Naive thymus-derived CD4-positive, alpha-beta T cell (primary cell): ENCODE results near the gene HDAC5. TPM values are rescaled to one million over a fixed set of nuclear protein-coding genes. Genes with fewer than 3 reads are reported as not detected.

Experiments used
- ATAC-seq: fragments of 150-1000 bp; cut with Tn5 transposase; 2 replicates; pipeline ENCODE4 v1.10.0; 2021; ENCODE audit warnings: mild to moderate bottlenecking, moderate library complexity
- CTCF ChIA-PET: fragments of 350-600 bp; sonication (Branson Sonifier 250); formaldehyde crosslinking; loops from one replicate; lab custom pipeline; 2021; ENCODE audit warnings: antibody characterized with exemption; lab: Charles Lee
- POLR2A ChIA-PET: fragments of 350-600 bp; sonication (Branson Sonifier 250); formaldehyde crosslinking; loops from one replicate; lab custom pipeline; 2021; ENCODE audit warnings: antibody characterized with exemption, inconsistent platforms; lab: Charles Lee
- DNase-seq, 9 donors: peaks; one replicate each; pipeline versions ENCODE4 v3.0.0 to v3.0.0-alpha.2; 2020 to 2022; ENCODE audit warnings: mixed read lengths in 1 of 9
- H3K27ac ChIP-seq: one replicate; pipeline ENCODE4 v1.7.0; 2013; ENCODE audit warnings: mild to moderate bottlenecking, low read depth, low read length, moderate library complexity
- H3K27me3 ChIP-seq, 2 donors: one replicate each; pipeline ENCODE4 v1.7.0; 2013; ENCODE audit warnings: low read length in 2 of 2, mild to moderate bottlenecking in 2 of 2, moderate library complexity in 2 of 2; ENCODE audit not compliant: control insufficient read depth in 2 of 2, insufficient read depth in 2 of 2
- H3K36me3 ChIP-seq, 3 experiments: 1 replicate in 2 of 3; 2 replicates in 1 of 3; pipeline ENCODE4 v1.7.0; 2013; ENCODE audit warnings: low read length in 3 of 3, mild to moderate bottlenecking in 3 of 3, moderate library complexity in 1 of 3; ENCODE audit not compliant: insufficient read depth in 3 of 3, control insufficient read depth in 2 of 3
- H3K4me1 ChIP-seq, 2 donors: one replicate each; pipeline ENCODE4 v1.7.0; 2013; ENCODE audit warnings: low read length in 2 of 2, mild to moderate bottlenecking in 2 of 2, moderate library complexity in 1 of 2; ENCODE audit not compliant: control insufficient read depth in 2 of 2, insufficient read depth in 2 of 2
- H3K4me3 ChIP-seq: 2 replicates; pipeline ENCODE4 v1.7.0; 2013; ENCODE audit warnings: mild to moderate bottlenecking, low read length
- H3K9me3 ChIP-seq, 3 experiments: 1 replicate in 2 of 3; 2 replicates in 1 of 3; pipeline ENCODE4 v1.7.0; 2013; ENCODE audit warnings: low read length in 3 of 3; ENCODE audit not compliant: control insufficient read depth in 2 of 3
- H3K27ac Mint-ChIP-seq, 9 donors: one replicate each; pipeline ENCODE4 v1.8.0; 2020 to 2022; ENCODE audit warnings: mixed read lengths in 9 of 9, mild to moderate bottlenecking in 8 of 9, moderate library complexity in 5 of 9, inconsistent platforms in 2 of 9
- H3K27me3 Mint-ChIP-seq, 5 donors: one replicate each; pipeline ENCODE4 v1.8.0; 2021 to 2022; ENCODE audit warnings: mixed read lengths in 5 of 5, mild to moderate bottlenecking in 1 of 5
- H3K36me3 Mint-ChIP-seq, 5 donors: one replicate each; pipeline ENCODE4 v1.8.0; 2020 to 2022; ENCODE audit warnings: mixed read lengths in 5 of 5, mild to moderate bottlenecking in 3 of 5, inconsistent platforms in 1 of 5
- H3K4me1 Mint-ChIP-seq, 7 donors: one replicate each; pipeline ENCODE4 v1.8.0; 2020 to 2022; ENCODE audit warnings: mixed read lengths in 7 of 7, mild to moderate bottlenecking in 3 of 7, inconsistent platforms in 1 of 7
- H3K4me3 Mint-ChIP-seq, 10 donors: one replicate each; pipeline ENCODE4 v1.8.0; 2020 to 2022; ENCODE audit warnings: mild to moderate bottlenecking in 10 of 10, mixed read lengths in 10 of 10, moderate library complexity in 6 of 10, inconsistent platforms in 2 of 10
- H3K9me3 Mint-ChIP-seq, 11 donors: one replicate each; pipeline ENCODE4 v1.8.0; 2020 to 2022; ENCODE audit warnings: mixed read lengths in 11 of 11, mild to moderate bottlenecking in 4 of 11, inconsistent platforms in 1 of 11, moderate library complexity in 1 of 11
- intact Hi-C, 2 donors: fragments of 100-400 bp; cut with micrococcal nuclease; formaldehyde crosslinking; loops; one replicate each; pipeline ENCODE4 v1.15.1; 2023
- polyA plus RNA-seq, 2 donors: library from polyadenylated mRNA; unstranded; fragments of 300-500 nt; fragmentation: Illumina TruSeq; gene quantifications; one replicate each; pipeline ENCODE4 v1.2.3, GENCODE V29; 2021
- total RNA-seq, 6 experiments: library from RNA in 5 of 6; stranded (reverse) in 5 of 6; gene quantifications; 1 replicate in 5 of 6; 2 replicates in 1 of 6; pipeline ENCODE4 v1.2.3 and lab custom pipeline; 2021 to 2026

Gene HDAC5
- total and polyA plus RNA-seq, 7 experiments from 2014 or later, result 15.2 to 106 (median 67.1) TPM

DNA sequence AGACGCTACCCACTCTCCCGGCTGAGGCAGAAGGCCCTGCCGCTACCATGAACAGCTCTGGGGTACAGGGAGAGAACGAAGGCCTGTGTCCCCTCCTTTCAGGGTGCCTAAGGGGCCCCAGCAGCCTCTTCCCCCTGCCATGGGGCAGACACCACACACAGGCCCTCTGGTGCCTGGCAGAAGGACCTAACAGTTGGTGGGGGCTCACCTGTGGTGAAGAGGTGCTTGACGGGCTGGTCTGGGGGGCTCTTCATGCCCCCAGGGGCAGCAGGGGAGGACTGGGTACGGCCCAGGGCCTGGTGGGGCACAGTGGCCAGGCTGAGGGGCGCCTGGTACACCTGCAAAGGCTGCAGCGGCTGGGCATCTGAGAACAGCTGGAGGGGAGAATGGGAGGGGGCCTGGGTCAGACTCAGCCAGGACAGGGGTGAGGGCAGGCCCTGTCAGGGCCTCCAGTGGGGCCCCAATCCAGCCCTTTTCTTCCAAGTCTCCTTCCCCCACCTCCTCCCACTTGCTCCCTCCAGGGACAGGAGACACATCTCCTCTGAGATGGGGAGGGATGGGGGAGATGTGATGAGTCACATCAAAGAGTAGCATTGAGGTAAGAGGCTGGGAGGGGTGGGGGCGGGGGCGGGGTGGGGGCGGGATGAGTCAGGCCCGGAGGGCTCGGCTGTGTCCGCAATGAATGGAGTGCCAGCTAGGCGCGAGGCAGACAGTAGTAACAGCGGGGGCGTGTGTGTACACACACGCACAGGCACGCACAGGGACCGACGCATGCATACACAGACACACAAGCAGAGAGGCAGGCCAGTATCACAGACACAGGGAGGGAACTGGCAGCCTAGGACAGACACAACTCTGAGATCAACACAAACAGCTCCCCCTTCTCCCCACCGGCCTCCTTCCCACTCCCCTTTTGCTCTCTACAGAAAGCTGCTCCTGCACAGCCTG lies 36.8 kb downstream of the HDAC5 start:
- Mint-ChIP-seq H3K27me3 (no peaks in the 10 kb centered on the region), H3K4me3 (no peak overlapping the region), H3K9me3 (no peaks in the 10 kb centered on the region), H3K36me3 (peaks cover 3 to 17% (median 6%) of the 10 kb centered on the region in 5 donors), H3K4me1 (peaks cover 0 to 12% (median 4%) of the 10 kb centered on the region in 7 donors), H3K27ac (peak overlapping the region in 3 of 9 donors; percentile 38 to 80 (median 65))
- ATAC-seq, result peak; percentile 35
- Histone ChIP-seq H3K36me3 (peaks cover 0 to 77% (median 10%) of the 10 kb centered on the region in 3 experiments), H3K4me3 (no peak overlapping the region), H3K9me3 (no peaks in the 10 kb centered on the region), H3K27me3 (no peaks in the 10 kb centered on the region), H3K27ac (no peak overlapping the region), H3K4me1 (no peaks in the 10 kb centered on the region)
- peak in 1 of 9 donors; percentile 60 for DNase-seq
- CTCF ChIA-PET, result no interaction called here
- POLR2A ChIA-PET, result no interaction called here
- intact Hi-C loops, result no loop called here

DNA sequence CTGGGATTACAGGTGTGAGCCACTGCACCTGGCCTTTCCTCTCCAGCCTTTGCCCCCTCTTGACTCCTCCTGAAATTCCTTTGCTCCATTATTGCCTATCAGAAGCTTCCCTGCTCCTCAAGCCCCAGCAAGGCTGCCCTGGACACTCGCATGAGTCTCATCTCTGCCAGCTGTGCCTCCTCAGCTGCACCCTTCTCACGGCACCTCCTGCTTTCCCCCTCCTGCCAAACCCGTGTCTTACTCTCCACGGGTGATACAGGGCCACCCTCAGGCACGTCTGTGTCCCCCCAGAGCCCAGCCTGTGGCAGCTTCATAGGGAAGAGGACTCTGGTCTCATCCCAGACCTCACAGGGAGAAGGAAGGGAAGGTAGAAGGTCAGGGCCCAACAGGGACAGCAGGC lies 37.5 kb downstream of the HDAC5 start:
- no peak for ATAC-seq
- peak overlapping the region; percentile 14 for H3K27ac ChIP-seq
- H3K27me3 Mint-ChIP-seq, result no peaks in the 10 kb centered on the region
- peak overlapping the region in 2 of 9 donors; percentile 53 to 59 for H3K27ac Mint-ChIP-seq
- CTCF ChIA-PET, result no interaction called here
- POLR2A ChIA-PET, result no interaction called here
- H3K9me3 Mint-ChIP-seq, result no peaks in the 10 kb centered on the region
- H3K4me1 Mint-ChIP-seq, result peaks cover 0 to 12% (median 4%) of the 10 kb centered on the region in 7 donors
- no peak overlapping the region for H3K4me3 Mint-ChIP-seq
- H3K36me3 ChIP-seq, result peaks cover 0 to 74% (median 11%) of the 10 kb centered on the region in 3 experiments
- DNase-seq, result no peak
- intact Hi-C loops, result no loop called here
- H3K36me3 Mint-ChIP-seq, result peaks cover 3 to 16% (median 6%) of the 10 kb centered on the region in 5 donors
- H3K4me1 ChIP-seq, result no peaks in the 10 kb centered on the region
- H3K4me3 ChIP-seq, result no peak overlapping the region
- no peaks in the 10 kb centered on the region for H3K27me3 ChIP-seq
- H3K9me3 ChIP-seq, result no peaks in the 10 kb centered on the region

DNA sequence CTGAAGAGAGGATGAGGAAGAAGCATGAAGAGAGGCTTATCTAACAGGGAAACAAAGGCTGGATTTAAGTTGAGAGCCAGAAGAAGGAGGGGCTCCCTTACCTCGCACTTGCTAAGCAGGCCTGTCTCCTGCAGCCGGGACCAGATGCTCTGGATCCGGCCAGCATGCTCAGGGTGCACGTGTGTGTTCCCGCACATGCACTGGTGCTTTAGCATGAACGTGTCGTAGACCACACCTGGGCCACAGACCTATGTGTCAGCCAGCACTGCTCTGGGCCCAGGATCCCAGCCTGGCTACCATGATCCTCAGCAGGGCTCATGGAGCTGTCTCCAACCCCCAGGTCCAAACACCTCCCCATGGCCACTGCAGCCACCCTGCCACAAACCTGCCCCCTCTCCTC lies 38.5 kb downstream of the HDAC5 start:
- Mint-ChIP-seq H3K4me1 (peaks cover 0 to 13% (median 4%) of the 10 kb centered on the region in 7 donors), H3K27ac (peak overlapping the region in 1 of 9 donors; percentile 43), H3K36me3 (peaks cover 3 to 16% (median 6%) of the 10 kb centered on the region in 5 donors), H3K4me3 (no peak overlapping the region), H3K9me3 (no peaks in the 10 kb centered on the region), H3K27me3 (no peaks in the 10 kb centered on the region)
- H3K9me3 ChIP-seq, result no peaks in the 10 kb centered on the region
- CTCF ChIA-PET, result no interaction called here
- DNase-seq, result no peak
- H3K36me3 ChIP-seq, result peaks cover 0 to 82% (median 15%) of the 10 kb centered on the region in 3 experiments
- intact Hi-C loops, result no loop called here
- H3K27me3 ChIP-seq, result no peaks in the 10 kb centered on the region
- H3K4me3 ChIP-seq, result no peak overlapping the region
- ATAC-seq, result no peak
- POLR2A ChIA-PET, result no interaction called here
- H3K4me1 ChIP-seq, result no peaks in the 10 kb centered on the region
- H3K27ac ChIP-seq, result no peak overlapping the region

DNA sequence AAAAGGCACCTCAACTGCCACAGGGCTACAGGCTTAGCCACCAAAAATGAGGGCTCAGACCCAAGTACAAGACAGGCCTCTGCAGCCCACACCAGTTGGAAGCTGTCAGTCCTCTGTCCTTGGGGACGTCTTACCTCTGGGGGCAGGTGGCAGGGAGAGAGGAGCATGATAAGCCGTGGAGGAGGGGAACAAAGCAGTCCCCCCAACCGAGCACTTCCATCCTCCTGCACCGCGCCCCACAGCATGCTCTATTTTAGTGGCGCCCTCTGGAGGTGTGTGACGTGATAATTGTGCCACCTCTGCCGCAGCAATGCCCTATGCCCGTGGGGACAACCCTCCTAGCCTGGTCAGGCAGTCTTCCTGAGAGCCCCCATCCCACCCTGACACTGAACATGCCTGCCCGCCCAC lies 39.3 kb downstream of the HDAC5 start:
- H3K27me3 Mint-ChIP-seq, result no peaks in the 10 kb centered on the region
- peaks cover 0 to 86% (median 15%) of the 10 kb centered on the region in 3 experiments for H3K36me3 ChIP-seq
- peaks cover 0 to 15% (median 4%) of the 10 kb centered on the region in 7 donors for H3K4me1 Mint-ChIP-seq
- no peaks in the 10 kb centered on the region for H3K9me3 Mint-ChIP-seq
- ATAC-seq (peak; percentile 43), DNase-seq (peak in 2 of 9 donors; percentile 11 to 42)
- H3K27ac ChIP-seq, result no peak overlapping the region
- POLR2A ChIA-PET, result interaction anchor here (0.6 kb wide), 1 partner anchor 1016 kb away, joined by 6 read pairs; no protein-coding TSS in a partner anchor
- no peak overlapping the region for H3K4me3 Mint-ChIP-seq
- no peak overlapping the region for H3K4me3 ChIP-seq
- peak overlapping the region in 1 of 9 donors; percentile 51 for H3K27ac Mint-ChIP-seq
- H3K27me3 ChIP-seq, result no peaks in the 10 kb centered on the region
- H3K36me3 Mint-ChIP-seq, result peaks cover 3 to 16% (median 6%) of the 10 kb centered on the region in 5 donors
- CTCF ChIA-PET, result interaction anchor here (0.8 to 1.1 kb wide), 2 partner anchors 10 to 43 kb away, joined by 3 to 4 read pairs; no protein-coding TSS in a partner anchor
- intact Hi-C loops, result no loop called here
- no peaks in the 10 kb centered on the region for H3K9me3 ChIP-seq
- H3K4me1 ChIP-seq, result no peaks in the 10 kb centered on the region

DNA sequence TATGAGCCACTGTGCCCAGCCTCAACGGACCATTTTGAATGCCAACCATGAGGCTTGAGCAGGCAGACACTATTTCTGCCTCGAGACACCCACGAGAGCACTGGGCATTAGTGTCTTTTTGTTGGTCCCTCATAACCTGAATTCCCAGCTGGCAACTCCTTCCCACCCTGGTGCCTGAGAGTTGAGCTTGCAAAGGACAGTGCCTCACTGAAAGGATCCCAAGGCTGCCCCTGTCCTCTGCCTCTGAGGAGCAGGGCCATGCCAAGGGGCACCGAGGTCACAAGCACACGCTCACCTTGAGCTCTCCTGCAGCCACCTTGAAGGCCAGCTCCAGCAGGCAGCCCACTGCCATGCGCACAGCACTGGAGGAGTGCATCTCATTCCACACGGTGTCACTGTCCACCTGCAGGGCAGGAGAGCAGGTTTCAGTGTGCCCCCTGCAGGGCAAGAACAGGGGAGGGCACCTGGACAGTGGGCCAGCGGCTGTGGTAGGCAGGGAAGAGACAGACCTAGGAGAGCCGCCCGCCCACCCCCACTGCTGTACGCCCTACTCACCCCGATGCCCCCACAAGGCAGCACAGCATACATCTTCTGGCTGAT lies 40.1 kb downstream of the HDAC5 start:
- H3K9me3 Mint-ChIP-seq, result no peaks in the 10 kb centered on the region
- no peak overlapping the region for H3K27ac Mint-ChIP-seq
- Histone ChIP-seq H3K36me3 (peaks cover 0 to 86% (median 14%) of the 10 kb centered on the region in 3 experiments), H3K4me1 (no peaks in the 10 kb centered on the region), H3K27ac (no peak overlapping the region), H3K4me3 (no peak overlapping the region), H3K9me3 (no peaks in the 10 kb centered on the region), H3K27me3 (no peaks in the 10 kb centered on the region)
- H3K4me3 Mint-ChIP-seq, result no peak overlapping the region
- DNase-seq (no peak), ATAC-seq (no peak)
- ChIA-PET CTCF (interaction anchor here (0.6 to 1.1 kb wide), 4 partner anchors 10 to 90 kb away, joined by 3 to 5 read pairs (median 4); no protein-coding TSS in a partner anchor), POLR2A (no interaction called here)
- H3K27me3 Mint-ChIP-seq, result no peaks in the 10 kb centered on the region
- peaks cover 0 to 13% (median 3%) of the 10 kb centered on the region in 7 donors for H3K4me1 Mint-ChIP-seq
- intact Hi-C loops, result no loop called here
- H3K36me3 Mint-ChIP-seq, result peaks cover 0 to 18% (median 5%) of the 10 kb centered on the region in 5 donors

DNA sequence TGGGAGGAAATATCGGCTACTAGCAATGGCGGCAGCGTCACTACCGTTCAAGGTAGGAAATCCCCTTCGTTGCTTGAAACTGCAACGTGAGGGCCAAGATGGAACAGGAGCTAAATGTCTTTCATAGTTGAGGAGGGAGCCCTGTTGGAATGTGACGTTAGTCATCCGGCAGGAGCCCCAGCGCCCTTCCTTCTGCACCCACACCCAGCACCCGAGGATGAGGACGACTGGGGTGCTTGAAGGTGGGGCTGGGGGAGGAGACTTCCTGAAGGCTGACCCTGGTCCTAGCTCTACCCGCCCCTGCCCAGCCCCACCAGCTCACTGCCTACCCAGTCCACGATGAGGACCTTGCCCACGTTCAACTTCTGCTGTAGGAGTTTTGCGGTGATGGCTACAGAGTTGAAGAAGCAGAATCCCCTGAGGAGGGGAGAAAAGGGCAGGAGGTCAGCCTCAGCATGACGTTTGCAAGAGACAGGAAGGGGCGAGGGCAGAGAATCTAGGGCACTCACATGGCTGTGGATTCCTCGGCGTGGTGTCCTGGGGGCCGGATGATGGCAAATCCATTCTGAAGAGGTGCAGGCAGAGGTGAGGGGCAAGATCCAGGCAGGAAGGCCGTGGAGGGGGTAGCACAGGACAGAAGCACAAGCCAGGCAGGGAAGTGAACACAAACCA lies 41.0 kb downstream of the HDAC5 start:
- intact Hi-C loops, result no loop called here
- Mint-ChIP-seq H3K9me3 (no peaks in the 10 kb centered on the region), H3K4me3 (no peak overlapping the region), H3K4me1 (peaks cover 0 to 11% (median 3%) of the 10 kb centered on the region in 7 donors), H3K27me3 (no peaks in the 10 kb centered on the region), H3K36me3 (peaks cover 0 to 18% (median 5%) of the 10 kb centered on the region in 5 donors), H3K27ac (peak overlapping the region in 2 of 9 donors; percentile 69 to 90)
- CTCF ChIA-PET, result no interaction called here
- POLR2A ChIA-PET, result no interaction called here
- peaks cover 0 to 86% (median 14%) of the 10 kb centered on the region in 3 experiments for H3K36me3 ChIP-seq
- H3K4me3 ChIP-seq, result no peak overlapping the region
- ATAC-seq (no peak), DNase-seq (no peak)
- H3K9me3 ChIP-seq, result no peaks in the 10 kb centered on the region
- H3K4me1 ChIP-seq, result no peaks in the 10 kb centered on the region
- H3K27me3 ChIP-seq, result no peaks in the 10 kb centered on the region
- H3K27ac ChIP-seq, result no peak overlapping the region
